Stimulated activated CD4-positive, alpha-beta T cell treated with anti-CD3 and anti-CD28 coated beads, Interleukin-4, amount 100 ng/mL, for 48 hours (primary cell): ENCODE measurements around the gene ARL8A.
A peak's percentile ranks its signal among the peaks of the same experiment; 100 is the strongest.
"Not testable (repeated sequence)": the region's sequence is repeated elsewhere in the genome, so short reads cannot be mapped to it uniquely, and the experiment has no call there.

Experiments used
- DNase-seq, 2 donors: peaks; one replicate each; pipeline ENCODE4 v3.0.0-alpha.2; 2020; ENCODE audit warnings: low read depth in 2 of 2

Gene ARL8A

GRCh38 chr1:202173993-202174392, 29.5 kb upstream of the ARL8A start:
- DNase-seq, result no peak

GRCh38 chr1:202172015-202172355, 27.4 kb upstream of the ARL8A start:
- DNase-seq, result no peak

GRCh38 chr1:202171292-202172014, 26.9 kb upstream of the ARL8A start:
- no peak for DNase-seq

- no peak for DNase-seq
Observed at GRCh38 chr1:202170726-202171125, 26.2 kb upstream of the ARL8A start.

- no peak for DNase-seq
Observed at GRCh38 chr1:202168861-202169260, 24.3 kb upstream of the ARL8A start.

GRCh38 chr1:202167708-202168415, 23.3 kb upstream of the ARL8A start:
- no peak for DNase-seq

- not testable (repeated sequence) for DNase-seq
Observed at GRCh38 chr1:202167054-202167453, 22.5 kb upstream of the ARL8A start.

- no peak for DNase-seq
Observed at GRCh38 chr1:202165942-202166843, 21.7 kb upstream of the ARL8A start.

- peak; percentile 43 to 45 for DNase-seq
Observed at GRCh38 chr1:202165267-202165941, 20.9 kb upstream of the ARL8A start.

- DNase-seq, result peak; percentile 47 to 49
Observed at GRCh38 chr1:202164271-202165037, 19.9 kb upstream of the ARL8A start.

GRCh38 chr1:202163281-202164270, 19.0 kb upstream of the ARL8A start:
- DNase-seq, result no peak

GRCh38 chr1:202162418-202163280, 18.1 kb upstream of the ARL8A start:
- DNase-seq, result no peak

- DNase-seq, result peak; percentile 40 to 42
Observed at GRCh38 chr1:202162047-202162417, 17.5 kb upstream of the ARL8A start.

- no peak for DNase-seq
Observed at GRCh38 chr1:202161151-202162046, 16.9 kb upstream of the ARL8A start.

- peak; percentile 91 to 92 for DNase-seq
Observed at GRCh38 chr1:202160377-202160940, 15.9 kb upstream of the ARL8A start, which contains the start of gene PTPN7. Gene PTPN7 (minus strand): TSS chr1:202160602. CDS start chr1:202159402, 1,200 bp downstream.

- DNase-seq, result peak; percentile 57 to 71
Observed at GRCh38 chr1:202159534-202160371, 15.2 kb upstream of the ARL8A start.
